Activated CD4-positive, alpha-beta T cell treated with anti-CD3 and anti-CD28 coated beads, Interleukin-2, amount 50 U/mL, for 24 hours (primary cell): Measurements from ENCODE around the gene SORCS2.

Source experiments
- DNase-seq, 2 donors: peaks; one replicate each; pipeline ENCODE4 v3.0.0-alpha.2; 2020; ENCODE audit warnings: low read depth in 1 of 2, low spot score in 1 of 2

The SORCS2 gene

DNA sequence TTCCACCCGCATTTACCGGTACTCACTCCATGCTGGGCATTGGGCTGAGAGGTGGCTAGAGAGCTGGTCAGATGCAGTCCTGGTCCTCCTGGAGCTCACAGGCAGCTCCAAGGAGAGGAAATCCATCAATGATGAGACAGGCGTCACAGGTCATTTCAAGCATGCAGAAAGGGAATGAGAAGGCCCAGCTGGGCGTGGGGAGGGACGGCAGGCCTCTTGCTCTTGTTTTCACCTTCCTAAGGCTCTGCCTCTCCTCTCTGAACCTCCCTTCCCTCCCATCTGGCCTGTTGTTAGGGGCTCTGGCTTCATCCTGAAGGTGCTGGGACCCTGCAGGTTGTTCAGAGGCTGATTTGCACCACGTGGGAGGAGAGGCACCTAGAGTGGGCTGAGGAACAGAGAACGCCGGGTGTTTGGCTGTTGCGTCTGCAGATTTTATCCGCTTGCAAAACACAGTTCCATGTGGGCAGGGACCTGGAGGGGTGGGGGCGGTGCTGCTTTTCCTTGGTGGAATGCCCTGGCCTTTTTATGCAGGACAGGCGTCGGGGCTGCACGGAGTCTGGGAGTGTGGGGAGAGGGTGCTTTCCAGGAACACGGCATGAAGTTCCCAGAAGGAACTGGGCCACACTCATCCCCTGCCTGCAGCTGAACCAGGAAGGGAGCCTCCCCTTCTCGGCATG, 323.9 kb downstream of the SORCS2 start:
- no peak for DNase-seq

DNA sequence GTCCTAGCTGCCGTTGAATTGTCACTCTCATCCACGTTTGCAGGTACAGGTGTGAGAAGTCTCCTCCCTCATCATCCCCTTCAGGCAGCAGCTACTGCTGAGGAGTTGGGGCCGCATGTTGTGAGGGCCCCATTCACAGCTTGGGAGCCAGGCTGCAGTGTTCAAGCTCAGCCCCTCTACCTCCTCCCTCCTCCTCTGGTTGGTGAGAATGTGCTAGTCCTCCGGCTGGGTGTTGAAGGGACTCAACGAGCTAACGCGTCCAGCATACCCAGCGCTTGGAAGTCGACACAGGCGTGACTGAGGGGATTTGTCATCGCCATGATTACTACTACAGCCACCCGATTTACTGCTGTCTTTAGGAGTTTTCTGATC, 324.4 kb downstream of the SORCS2 start:
- DNase-seq = no peak

DNA sequence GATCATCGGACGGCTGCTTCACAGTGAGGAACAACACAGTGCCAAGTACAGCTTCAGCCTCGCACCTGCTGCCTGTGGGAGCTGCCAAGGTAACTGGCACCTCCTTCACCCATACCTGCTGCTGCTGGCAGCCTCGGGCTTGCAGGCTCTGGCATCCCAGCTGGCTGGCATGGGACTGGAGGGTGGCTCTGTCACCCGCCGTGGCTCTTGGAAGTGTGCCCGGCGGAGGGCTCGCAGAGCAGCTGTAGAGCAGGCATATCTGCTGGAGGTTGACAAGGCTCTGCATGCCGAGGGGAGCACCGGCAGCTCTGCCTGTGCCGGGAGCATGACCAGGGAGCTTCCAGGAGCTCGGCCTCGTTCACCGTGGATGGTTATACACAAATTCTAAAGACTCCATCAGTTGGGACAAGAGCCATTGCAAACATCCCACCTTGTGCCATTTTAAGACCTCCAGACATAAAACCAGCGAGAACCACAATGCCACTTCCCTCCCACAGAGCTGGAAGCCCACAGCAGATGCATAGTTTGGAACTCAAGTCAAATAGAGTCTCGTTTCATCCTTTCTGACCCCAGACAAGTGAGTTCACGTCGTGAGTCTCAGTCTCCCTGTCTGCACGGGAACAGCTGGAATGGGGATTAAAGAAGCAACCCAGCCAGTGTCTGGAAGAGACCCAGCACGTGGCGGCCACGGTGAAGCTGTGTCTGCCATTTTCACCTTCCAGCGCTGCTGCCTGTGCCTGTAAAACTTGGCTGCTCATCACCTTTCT, 326.7 kb downstream of the SORCS2 start:
- no peak for DNase-seq

DNA sequence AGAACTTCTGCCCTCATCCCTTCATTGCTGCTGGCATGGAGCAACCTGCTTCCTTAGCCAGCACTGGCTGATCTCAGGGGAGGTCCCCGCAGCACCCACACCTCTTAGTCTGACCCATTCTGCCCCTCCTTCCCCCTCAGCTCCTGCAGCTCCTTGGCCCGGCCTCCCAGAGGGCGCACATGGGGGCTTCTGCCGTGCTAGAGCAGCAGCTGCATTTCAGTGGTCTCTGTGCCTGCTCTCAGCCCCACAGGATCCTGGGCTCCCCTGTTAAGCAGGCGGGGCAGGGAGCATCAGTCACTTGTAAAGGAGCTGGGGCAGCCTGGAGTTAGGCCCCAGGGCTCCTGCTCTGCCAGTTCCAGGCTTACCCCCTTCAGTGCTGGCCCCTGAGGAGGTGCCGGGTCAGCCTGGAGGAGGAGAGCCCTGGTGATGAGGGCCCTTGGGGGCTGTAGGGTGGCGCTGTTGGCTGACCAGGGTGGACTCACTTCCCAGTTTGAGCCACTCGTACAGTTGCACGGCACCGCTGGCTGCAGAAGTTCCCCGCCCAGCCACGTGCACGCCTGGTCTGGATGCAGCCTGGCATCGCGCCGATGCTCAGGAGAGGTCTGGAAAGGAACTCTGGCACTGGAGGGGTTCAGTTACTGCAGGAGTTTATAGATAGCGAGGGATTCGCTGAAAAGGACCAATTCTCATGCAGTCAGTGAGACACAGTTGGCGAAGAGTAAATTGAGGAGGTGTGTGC, 327.5 kb downstream of the SORCS2 start:
- DNase-seq = no peak

DNA sequence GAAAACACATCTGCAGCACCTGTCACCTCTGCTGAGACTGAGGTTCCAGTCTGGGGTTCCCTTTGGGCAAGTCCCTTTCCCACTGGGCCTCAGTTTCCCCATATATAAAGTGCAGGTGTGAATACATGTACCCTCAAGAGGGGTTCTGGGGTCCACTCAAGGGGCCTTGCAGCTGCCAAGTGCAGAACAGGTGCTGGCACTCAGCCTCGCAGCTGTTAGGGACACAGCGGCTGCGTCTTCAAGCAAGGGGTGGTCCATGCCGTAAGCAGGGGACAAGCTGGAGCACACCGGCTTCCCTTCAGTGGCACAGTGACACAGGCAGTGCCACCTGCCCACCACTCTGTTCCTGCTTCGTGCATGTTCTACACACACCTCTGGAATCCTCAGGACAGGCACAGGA, 329.3 kb downstream of the SORCS2 start:
- DNase-seq = no peak

DNA sequence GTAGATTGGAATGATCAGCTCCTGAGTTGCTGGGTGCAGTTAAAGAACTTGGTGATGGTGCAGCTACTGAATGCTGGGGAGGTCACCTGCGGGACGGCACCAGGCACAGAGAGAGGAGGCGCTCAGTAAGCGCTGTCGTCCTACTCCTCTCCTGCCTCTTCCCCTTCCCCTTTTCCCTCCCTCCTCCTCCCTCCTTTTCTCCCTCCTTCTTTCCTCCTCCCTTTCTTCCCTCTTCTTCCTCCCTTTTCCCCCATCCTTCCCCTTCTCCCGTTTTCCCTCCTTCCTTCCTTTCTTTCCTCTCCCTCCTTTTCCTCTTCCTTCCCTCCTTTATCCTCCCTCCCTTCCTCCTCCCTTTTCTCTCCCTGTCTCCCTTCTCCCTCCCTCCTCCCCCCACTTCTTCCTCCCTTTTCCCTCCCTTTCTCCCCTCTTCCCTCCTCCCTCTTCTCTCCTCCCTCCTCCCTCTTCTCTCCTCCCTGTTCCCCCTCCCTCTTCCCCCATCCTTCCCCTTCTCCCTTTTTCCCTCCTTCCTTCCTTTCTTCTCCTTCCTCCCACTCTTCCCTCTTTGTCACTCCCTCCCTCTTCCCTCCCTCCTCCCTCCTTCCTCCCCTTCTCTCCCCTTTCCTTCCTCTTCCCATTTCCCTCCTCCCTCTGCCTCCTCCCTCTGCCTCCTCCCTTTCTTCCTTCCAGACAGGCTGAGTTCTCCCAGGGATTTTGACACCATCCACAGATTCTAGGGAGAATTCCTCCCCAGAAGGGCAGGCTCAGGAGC, 330.3 kb downstream of the SORCS2 start:
- DNase-seq = no peak

DNA sequence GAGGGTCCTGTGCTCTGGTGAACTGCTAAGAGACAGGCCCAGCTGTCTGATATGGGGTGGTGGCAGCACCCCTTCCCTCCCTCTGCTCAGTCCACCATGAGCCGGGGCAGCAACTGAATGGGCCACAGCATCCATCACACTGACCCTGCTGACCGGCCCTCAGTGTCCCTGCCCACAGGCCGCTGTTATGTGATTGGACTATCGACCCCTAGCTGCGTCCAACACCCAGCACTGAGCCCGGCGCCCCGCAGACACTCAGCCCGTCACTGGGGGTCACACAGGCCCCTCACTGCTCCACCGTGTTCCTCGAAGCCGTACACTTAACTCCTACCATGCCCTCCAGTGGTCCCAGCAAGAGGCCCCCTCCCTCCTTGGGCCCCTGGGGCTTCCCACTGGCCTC, 331.2 kb downstream of the SORCS2 start:
- no peak for DNase-seq

DNA sequence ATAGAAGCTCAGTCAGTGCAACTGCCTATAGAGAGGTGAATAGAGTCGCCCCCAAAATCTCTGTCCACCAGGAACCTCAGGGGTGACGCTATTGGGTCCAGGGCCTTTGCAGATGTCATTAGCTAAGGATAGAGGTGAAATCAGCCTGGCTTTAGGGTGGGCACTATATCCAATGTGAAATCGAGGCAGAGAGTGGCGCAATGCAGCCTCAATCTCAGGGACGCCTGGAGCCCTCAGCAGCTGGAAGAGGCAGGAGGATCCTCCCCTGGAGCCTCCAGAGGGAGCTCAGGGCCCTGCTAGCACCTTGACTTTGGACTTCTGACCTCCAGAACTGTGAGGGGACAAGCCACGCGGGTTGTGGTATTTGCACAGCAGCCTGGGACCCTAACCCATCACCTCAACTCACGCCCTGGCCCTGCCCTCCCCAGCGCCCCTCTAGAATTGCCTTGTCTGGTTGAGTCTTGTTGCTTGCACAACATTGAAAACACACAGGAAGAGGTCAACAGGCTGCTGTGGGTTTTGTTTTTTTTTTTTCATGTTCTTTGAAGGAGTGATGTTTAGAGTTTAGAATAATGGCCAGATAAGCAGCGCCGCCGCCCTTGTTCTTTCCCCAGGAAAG, 331.8 kb downstream of the SORCS2 start:
- DNase-seq = no peak

DNA sequence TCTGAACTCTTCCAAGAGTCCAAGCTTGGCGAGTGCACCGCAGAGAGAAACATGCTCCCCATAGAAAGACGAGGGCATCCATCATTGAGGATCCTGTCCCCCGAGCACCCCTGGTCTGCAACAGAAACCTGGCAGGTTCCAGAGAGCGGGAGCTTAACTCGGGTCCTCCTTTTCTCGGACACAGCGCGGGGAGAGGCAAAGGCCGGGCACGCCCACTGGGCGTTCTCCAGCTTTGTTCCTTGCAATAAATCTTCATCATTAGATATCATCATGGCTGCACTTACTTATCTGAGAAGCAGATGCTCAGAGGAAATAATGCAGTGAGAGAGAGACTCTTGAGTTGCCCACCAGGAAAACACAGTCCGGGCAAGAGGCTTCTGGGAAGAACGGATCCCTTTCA, 332.5 kb downstream of the SORCS2 start:
- DNase-seq = no peak

DNA sequence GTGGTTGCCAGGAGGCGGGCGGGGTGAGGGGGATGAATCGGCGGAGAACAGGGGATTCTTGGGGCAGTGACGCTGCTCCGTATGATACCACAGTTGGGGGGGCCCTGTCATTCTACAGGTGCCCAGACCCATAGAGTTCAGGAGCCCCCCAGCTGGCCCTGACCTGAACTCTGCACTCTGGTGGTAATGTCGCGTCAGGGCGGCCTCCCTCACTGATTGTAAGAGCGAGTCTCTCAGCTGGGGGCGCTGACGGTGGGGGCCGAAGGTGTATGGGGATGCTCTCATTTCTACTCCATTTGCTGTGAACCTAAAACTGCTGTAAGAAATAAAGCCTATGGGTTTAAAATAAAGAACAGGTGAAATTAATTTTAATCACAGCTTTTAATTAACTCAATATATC, 334.2 kb downstream of the SORCS2 start:
- DNase-seq = no peak

DNA sequence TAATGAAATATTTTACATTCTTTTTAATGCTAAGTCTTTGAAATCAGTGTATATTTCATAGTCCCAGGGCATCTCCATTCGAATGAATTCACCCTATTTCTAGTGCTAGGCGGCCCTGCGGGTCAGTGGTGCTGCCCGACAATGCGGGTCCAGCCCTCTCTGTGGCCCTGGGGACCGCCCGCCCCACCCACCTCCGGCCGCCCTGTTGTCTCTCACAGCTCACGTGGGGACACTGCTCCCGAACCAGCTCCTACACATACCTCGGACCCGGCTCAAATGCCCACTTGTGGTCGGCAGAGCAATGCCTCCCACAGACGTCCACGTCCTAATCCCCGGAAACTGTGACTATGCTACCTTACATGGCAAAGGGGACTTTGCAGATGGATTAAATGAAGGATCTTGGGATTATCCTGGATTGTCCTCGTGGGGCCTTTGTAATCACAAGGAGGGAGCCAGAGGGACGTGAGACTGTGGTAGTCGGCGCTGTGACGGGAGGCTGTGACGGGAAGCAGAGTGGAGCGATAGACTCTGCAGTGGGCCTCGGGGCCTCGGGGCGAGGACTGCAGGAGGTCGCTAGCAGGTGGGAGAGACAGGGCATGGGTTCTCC, 334.7 kb downstream of the SORCS2 start:
- DNase-seq = no peak

DNA sequence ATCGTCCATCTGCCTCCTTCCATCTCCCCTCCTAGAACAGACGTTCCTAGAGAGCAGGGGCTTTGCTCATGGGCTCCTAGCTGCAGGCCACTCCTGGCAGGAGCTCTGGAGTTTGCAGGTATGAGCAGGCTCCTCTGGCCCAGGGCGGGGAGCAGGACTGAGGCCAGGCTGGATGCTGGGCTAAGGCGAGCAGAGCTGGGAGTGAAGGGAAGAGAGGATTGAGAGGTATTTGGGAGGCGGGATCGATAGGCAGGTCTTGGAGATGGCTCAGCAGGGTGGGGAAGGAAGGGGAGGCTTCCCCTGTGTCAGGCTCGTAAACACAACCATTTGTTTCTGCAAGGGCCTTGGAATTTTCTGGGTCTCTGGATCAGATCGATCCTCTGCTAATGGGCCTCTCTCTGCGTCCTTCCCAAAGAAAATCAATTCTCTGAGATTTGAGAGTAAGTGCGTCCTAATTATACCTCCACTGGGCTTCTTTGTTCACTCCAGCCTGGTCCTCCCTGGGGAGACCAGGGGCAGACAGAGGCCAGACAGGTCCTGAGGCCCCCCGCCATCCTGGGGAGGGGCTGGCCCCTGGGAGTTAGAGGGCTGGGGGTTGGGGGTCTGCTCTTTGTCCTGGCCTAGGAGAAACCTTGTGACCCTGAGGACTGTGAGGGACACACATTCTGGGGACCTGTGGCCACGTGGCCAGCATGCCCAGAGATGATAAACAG, 337.2 kb downstream of the SORCS2 start:
- no peak for DNase-seq

DNA sequence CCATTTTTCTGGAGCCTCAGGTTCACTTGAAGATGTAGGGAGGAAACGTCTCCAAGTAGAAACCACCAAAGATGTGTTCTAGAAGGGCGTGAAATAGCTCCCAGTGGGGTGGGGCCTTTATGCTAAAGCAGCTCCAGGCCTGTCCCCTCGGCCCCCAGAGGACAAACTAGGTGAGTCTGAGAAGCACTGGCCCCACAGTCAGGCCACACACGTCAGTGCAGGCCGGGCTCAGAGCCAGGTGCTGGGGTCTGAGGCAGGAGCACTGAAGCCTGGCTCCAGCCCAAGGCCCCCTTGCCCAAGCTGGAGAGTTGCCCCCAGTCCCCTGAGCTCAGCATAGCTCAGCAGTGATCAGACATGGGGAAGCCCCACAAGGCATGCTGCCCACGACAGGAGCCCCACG, 337.7 kb downstream of the SORCS2 start:
- no peak for DNase-seq

DNA sequence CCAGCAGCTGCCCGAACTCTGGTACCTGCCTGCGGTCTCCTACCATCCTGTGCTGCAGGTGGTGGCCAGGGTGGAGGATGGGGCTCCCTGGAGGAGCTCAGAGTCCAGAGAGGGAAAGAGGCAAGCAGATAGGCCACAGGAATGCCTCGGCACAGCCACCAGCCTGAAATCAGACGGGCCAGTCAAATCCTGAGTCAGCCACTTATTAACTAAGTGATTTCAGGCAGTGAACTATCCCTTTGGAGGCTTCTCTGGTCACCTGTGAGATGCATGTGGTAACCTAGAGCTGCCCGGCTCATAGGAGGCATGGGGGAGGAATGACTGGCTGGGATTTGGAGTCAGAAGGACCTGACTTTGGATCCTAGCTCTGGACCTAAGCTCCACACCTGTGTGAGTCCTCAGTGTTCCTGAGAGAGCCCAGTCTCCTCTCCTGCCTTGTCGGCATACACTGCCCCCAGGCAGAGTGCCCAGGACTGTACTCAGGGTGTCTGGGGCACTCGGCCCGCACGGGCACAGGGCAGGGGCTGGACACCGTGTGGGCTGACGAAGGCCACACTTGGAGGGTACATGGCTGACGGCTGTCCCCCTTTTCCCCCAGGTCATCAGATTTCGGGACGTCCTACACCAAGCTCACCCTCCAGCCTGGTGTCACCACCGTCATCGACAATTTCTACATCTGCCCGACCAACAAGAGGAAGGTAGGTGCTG, 338.7 kb downstream of the SORCS2 start:
- DNase-seq = no peak

DNA sequence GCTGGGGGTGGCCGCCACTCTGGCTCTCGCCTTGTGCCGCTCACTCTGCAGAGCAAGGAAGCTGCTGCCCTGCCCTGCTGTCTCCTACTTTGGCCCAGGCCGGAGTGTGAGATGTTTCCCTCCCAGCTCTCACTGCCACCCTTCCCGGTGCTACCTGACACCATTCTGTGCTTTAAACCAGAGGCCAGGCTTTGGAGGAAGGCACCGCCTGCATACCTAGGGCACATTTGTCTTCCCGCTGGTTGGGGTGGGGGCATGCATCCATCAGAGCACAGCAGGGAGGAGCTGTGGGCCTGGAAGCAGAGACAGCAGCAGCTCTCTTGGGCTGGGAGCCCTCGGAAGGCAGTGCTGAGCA, 339.3 kb downstream of the SORCS2 start:
- DNase-seq = no peak

DNA sequence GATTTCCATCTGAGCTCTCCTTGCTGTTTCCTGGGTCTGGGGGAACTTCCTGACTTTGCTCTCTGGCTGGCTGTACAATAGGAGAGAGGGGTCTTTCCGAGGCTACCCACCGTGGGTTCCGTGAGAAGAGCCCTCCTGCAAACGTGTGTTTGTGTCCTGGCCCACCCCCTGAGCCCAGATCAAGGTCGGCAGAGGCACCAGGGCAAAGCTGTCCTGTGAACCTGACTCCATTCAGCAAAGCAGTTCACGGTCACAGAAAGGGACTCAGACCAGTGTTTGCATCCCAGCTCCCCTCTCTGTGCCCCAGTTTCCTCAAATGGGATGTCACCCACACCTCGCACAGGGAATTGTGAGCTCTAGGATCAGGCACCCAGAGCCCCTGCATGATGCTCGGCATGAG, 339.7 kb downstream of the SORCS2 start:
- no peak for DNase-seq

DNA sequence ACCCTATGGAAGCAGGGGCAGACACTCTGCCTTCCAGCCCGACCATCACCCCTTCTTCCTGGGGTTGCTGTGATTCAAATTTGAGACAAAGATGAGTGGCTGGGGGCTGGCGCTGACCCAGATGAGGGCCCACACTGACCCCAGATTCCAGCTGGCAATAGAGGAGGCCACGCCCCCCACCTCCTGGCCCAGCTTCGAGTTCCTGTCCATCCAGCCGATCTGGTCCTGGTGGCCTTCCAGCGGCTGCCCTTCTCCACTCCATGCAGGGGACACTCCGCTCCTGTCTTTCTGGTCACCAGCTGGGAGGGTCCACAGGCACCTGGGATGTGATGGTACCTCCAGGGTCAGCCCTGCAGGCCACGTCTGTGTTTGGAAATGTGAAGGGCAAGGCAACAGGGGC, 340.9 kb downstream of the SORCS2 start:
- DNase-seq = no peak

DNA sequence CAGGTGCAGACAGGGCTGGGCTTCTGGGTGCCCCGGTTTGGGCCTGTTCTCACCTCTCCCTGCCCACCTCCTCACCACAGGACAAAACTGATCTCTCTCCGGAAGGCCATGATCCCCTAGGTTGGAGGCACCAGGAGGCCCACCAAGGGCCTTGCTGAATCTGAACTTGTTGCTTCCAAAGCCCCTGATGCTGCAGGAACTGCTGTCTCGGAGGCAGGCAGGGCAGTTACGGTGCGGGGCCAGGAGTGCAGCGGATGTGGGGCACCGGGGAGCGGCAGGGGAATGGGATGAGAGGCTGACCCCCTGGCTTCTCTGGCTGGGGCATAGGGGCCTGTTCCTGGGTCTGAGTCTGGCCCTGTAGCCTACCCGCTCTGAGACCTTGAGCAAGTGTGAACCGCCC, 342.8 kb downstream of the SORCS2 start:
- no peak for DNase-seq

DNA sequence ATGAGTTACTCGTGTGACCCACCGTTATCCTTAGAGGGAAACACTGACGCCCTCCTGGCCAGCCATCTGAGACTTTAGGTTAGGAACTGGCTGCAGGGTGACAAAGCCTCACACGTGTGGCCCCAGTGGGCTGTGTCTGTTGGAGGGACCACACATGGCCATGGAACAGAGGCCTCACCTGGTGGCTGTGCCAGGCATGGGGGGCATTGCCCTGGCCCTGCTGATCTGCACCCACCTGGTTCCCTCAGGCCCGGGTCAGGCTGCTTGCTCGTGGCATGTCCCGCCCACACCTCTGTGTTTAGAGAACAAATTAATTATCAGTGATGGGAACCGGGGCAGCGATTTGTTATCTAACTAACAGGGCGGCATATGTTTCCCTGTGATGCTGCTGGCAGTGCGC, 343.3 kb downstream of the SORCS2 start:
- no peak for DNase-seq

DNA sequence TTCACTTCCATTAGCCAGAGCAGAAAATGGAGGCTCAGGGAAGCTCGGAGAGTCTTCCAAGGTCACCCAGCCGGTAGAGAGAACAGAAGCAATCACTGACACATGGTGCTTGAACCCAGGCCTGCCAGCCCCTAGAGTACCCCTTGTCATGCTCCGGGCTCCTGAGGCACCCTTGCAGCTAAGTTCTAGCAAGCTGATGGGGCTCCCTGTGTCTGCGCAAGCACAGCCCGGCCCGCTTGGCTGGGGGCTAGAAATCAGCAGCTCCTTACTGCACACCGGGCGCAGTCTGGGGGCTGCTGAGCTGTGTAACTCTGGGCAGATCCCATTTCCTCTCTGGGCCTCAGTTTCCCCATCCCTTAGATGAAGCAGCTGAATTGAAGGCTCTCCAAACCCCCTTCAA, 344.5 kb downstream of the SORCS2 start:
- no peak for DNase-seq
